HG03064 (cell line): ENCODE results near the gene ANGEL2.
"Not testable (repeated sequence)": the region's sequence is repeated elsewhere in the genome, so short reads cannot be mapped to it uniquely, and the experiment has no call there.

ENCODE experiments used
- ATAC-seq: cut with Tn5 transposase; IDR thresholded peaks from one replicate; pipeline ENCODE4 v1.9.1; 2021; ENCODE audit warnings: low read depth; ENCODE audit not compliant: unreplicated experiment

Gene ANGEL2

DNA sequence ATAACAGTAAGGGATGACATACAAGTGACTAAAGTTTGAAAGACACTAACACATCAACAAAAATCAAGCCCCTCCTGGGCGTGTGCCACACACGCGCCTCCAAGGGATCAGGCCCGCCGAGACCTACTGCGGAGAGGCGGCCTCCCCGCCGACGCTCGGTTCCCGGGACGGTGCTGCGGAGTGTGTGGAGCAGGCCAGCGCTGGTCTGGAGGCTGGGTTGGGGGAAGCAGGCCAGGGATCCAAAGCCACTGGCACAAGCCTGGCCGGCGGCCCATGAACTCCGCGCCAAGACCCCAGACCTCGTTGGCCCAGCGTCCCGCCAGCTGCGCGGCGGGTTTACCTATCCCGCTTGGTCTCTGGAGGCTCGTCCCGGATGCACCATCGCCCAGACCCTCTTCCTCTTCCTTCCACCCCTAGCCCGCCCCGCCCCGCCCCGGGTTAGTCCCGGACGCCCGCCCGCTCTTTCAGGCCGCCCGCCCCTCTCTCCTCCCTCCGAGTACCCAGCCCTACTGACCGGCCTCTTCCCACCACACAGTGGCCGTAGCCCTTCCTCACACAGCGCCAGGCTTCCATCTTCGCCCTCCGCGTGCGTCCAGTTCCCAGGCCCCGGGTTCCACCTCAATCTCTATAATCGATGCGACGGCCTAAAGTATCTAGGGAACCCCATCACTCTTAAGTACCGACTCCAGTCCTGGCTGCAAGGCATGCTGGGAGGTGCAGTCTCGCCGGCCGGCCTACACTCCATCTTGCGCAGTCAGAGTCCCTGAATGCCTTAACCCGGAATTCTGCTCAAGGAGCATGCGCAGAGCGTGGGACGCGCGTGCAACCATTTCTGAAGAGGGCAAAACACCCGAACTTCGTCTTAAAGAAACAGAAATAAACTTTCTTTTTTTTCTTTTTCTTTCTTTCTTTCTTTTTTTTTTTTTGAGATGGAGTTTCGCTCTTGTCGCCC lies at the start of gene ANGEL2:
ANGEL2 (minus strand) TSS at position 769 of the 952 bp plus-strand sequence; CDS start at position 573, 196 bp downstream.
- peak; percentile 90 for ATAC-seq

DNA sequence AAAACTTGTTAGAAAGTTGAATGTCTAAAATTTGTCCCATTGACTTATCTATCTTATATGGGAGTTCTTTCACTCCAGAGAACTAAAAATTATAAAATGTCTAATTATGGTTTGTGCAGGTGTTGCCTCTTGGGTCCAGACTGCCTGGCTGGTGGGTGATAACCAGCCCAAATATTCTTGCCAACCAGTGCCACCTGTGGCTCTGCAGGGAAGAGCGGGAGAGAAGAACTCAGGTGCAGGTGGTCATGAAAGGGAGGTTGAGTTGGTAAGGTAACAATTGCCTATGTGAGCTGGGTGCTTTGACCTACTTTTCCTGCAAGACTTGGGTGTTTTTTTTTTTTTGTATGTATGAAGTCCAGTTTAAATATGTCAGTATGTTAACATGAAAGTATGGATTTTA lies 45.6 kb upstream of the ANGEL2 start:
- ATAC-seq: no peak

GRCh38 chr1:213060836-213061235 lies 45.2 kb upstream of the ANGEL2 start:
- ATAC-seq: no peak

GRCh38 chr1:213057264-213058059 lies 41.8 kb upstream of the ANGEL2 start:
- ATAC-seq: no peak

DNA sequence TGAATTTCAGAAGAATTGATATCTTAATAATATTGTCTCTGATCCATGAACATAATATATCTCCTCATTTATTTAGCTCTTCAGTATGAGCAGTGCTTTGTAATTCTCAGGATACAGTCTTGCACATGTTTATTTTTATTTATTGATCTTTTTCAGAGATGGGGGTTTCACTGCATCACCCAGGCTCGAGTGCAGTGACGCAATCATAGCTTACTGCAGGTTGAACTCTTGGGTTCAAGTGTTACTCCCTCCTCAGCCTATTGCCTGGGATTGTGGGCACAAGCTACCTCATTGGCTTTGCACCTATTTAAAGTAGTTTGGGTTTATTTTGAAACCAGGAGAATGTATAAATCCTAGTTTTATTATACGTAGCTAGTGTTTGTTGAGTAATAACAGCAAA lies 40.1 kb upstream of the ANGEL2 start:
- ATAC-seq: no peak

DNA sequence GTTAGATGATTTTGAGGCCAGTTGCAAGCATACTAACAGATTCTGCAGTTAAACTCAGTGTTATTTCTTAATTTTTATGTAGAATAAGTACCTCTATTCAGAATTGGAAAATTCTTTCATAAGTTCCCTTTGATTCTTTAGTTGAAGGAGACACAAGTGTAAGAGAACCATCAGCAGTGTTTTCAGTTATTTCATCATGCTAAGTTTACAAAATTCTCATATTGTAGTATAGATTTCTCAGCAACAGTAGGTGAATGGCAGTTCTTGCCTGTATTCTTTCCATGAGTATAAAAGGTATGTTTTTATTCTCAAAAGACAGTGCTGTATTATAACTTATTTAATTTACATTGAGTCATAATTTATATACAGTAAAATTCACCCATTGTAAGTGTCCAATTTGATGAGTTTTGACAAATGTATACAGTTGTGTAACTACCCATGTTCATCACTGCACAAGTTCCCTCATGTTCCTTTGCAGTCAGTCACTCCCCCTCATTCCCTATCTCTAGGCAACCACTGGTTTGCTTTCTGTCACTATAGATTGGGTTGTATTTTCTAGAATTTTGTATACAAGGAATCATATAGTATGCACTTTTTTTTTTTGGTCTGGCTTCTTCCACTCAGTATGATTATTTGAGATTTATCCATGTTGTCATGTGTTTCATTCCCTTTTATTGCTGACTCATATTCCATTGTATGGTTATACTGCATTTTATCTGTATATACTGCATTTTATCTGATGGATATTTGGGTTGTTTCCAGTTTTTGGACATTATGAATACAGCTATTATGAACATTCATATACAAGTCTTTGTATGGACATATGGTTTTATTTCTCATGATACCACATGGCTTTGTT lies 39.3 kb upstream of the ANGEL2 start:
- no peak for ATAC-seq

DNA sequence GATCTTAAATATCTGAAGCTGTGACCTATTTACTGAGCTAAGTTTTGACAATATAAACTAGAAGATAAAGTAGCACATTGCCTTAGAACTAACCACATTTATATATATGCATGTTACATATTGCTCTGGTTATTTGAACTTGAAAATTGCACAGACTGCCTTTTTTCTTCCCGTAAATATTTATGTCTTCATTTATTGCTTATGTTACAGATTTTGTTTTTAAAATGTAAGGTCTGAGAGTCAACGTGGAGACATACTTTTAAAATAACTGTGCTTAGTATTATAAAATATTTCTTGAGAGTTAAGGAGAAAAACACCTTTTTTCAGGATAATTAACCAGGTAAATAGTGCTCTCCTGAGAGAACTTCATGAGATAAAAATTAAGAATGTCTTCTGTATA lies 38.5 kb upstream of the ANGEL2 start:
- ATAC-seq: no peak

GRCh38 chr1:213053455-213053854 lies 37.8 kb upstream of the ANGEL2 start:
- no peak for ATAC-seq

GRCh38 chr1:213051881-213052202 lies 36.2 kb upstream of the ANGEL2 start:
- ATAC-seq: no peak

DNA sequence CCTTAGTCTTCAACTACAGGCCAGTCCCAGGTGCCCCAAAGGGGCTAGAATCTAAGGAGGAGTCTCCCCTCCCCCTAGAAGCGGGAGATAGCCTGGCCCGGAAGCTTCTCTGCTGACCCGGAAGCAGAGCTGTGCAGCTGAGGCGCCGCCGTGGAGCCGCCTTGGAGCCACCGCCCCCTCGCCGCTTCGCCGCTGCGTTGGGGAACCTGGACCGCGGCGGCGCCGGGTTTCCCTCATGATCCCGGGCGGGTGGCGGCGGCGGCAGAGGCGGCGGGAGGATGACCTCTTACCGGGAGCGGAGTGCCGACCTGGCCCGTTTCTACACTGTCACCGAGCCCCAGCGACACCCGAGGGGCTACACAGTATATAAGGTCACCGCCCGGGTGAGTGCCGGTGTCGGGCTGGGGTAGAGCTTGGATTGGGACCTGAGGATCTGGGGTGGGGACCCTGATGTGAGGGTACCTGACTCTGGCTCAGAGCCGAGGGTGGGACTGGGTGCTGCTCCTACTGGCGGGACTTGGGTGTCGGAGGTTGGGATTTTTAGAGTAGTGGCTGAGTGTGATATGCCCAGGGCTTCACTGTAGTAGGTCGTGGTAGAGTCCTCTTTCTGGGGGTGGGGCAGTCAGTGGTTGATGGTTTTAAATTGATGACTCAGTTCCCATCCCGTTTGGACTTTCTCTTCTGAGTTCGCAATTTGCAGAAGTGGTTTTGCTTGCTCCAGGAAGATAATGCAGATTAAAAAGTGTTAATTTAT lies 35.6 kb upstream of the ANGEL2 start, which contains the start of gene RPS6KC1:
RPS6KC1 (plus strand) TSS at position 115 of the 754 bp plus-strand sequence; CDS start at position 279, 164 bp downstream.
- peak; percentile 99 for ATAC-seq

DNA sequence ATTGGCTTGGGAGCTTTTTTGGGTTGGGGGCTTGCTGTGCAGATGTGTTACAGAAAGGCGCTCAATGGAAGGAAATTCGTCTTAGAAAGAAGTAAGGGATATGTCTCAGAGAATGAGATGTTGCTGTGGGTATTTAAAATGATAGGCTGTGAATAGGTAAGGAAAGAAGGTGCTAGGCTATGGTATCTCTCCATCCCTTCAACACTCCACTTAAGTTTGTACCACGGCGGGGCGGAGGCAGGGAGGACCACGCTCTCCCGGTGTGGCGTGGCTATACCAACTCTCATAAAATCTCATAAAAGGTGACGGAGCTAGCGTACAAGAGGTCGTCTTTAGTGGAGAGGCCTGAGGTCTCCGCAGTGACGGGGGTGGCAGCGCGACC lies 35.1 kb upstream of the ANGEL2 start:
- peak; percentile 11 for ATAC-seq

- ATAC-seq: no peak
Measured at GRCh38 chr1:213049232-213049631, 33.6 kb upstream of the ANGEL2 start.

- not testable (repeated sequence) for ATAC-seq
Measured at GRCh38 chr1:213045321-213046226, 29.9 kb upstream of the ANGEL2 start.

DNA sequence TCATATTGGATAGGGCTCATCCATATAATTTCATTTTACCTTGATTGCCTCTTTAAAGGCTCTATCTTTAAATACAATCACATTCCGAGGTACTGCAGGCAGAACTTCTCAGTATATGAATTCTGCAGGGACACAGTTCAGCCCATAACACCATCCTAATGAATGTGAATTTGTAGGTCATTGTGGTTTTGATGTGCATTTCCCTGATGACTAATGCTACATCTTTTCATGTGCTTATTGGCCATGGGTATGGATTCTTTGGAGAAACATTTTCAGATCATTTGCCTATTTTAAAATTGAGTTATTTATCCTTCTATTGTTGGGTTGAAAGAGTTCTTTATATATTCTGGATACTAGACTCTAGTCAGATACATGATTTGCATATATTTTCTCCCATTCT lies 25.8 kb upstream of the ANGEL2 start:
- no peak for ATAC-seq

DNA sequence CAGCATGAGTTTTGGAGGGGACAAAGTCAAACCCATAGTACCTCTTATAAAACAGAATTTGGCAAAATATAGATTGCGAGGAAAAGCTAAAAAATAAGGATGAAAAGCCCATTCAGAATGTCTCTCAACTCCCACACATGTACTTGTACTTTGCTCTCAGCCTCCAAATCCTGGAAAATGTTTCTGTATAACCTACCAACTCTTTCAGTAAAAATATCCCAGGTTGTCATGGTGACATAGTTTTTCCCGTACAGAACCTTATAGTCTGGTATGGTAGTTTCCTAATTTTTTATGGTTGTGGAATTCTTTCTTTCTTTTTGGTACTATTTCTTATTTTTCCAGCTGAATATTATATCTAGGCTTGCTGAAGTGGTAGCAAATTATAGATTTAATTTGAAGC lies 19.9 kb upstream of the ANGEL2 start:
- ATAC-seq: no peak

- ATAC-seq: no peak
Measured at GRCh38 chr1:213034713-213035112, 19.0 kb upstream of the ANGEL2 start.

DNA sequence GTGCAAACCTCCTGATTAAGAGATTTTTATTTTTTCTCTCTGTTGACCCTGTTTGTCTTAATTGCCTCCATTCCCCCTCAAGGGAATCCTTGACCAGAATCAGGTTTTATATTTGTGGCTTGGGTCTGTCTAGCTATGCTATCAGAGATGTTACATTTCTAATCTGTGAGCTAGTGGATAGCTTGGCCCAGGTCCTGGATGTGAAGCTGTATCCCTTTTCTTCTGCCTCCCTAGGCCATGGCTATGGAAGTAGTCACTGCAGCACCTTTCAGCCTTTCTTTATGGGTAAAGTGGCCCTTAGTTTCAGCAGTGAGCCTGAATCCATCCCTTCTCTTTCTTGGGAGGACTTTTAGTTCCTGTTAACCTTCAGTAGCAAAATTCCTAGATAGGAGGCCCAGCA lies 17.0 kb upstream of the ANGEL2 start:
- no peak for ATAC-seq

- not testable (repeated sequence) for ATAC-seq
Measured at GRCh38 chr1:213027024-213027423, 11.4 kb upstream of the ANGEL2 start.

- ATAC-seq: no peak
Measured at GRCh38 chr1:213020016-213020415, 4.3 kb upstream of the ANGEL2 start.
